GM23248 (cell line): Measurements from ENCODE around the gene ANXA3. TPM values are rescaled to one million over a fixed set of nuclear protein-coding genes. Genes with fewer than 3 reads are reported as not detected.

Source experiments
- DNase-seq: peaks from one replicate; pipeline ENCODE4 v3.0.0-alpha.2; 2015
- H2AFZ ChIP-seq: fragments of 200-600 bp; sonication (generic); 2 replicates; pipeline ENCODE4 v1.6.1; 2016; ENCODE audit warnings: antibody characterized with exemption
- H3F3A ChIP-seq: fragments of 200-600 bp; sonication (generic); 2 replicates; pipeline ENCODE4 v1.6.1; 2016; ENCODE audit warnings: mild to moderate bottlenecking, antibody characterized with exemption, mixed run types; ENCODE audit not compliant: insufficient read depth
- H3K27ac ChIP-seq: fragments of 200-600 bp; sonication (generic); 2 replicates; pipeline ENCODE4 v1.5.1; 2016; ENCODE audit warnings: mild to moderate bottlenecking
- H3K27me3 ChIP-seq: fragments of 200-600 bp; sonication (generic); replicated peaks from 2 replicates; pipeline ENCODE4 v1.6.1; 2016; ENCODE audit warnings: mild to moderate bottlenecking; ENCODE audit not compliant: insufficient read depth
- H3K36me3 ChIP-seq: fragments of 200-600 bp; sonication (generic); 2 replicates; pipeline ENCODE4 v1.6.1; 2016; ENCODE audit warnings: low read depth, mild to moderate bottlenecking
- H3K4me1 ChIP-seq: fragments of 200-600 bp; sonication (generic); 2 replicates; pipeline ENCODE4 v1.6.1; 2016; ENCODE audit warnings: mild to moderate bottlenecking; ENCODE audit not compliant: insufficient read depth
- H3K4me2 ChIP-seq: fragments of 200-600 bp; sonication (generic); one replicate; pipeline ENCODE4 v1.6.1; 2016; ENCODE audit warnings: mild to moderate bottlenecking; ENCODE audit not compliant: unreplicated experiment
- H3K4me3 ChIP-seq: fragments of 200-600 bp; sonication (generic); 2 replicates; pipeline ENCODE4 v1.5.1; 2016; ENCODE audit warnings: mild to moderate bottlenecking
- H3K79me2 ChIP-seq: fragments of 200-600 bp; sonication (generic); 2 replicates; pipeline ENCODE4 v1.6.1; 2016; ENCODE audit warnings: mild to moderate bottlenecking; ENCODE audit not compliant: insufficient read depth
- H3K9ac ChIP-seq: fragments of 200-600 bp; sonication (generic); 2 replicates; pipeline ENCODE4 v1.6.1; 2016; ENCODE audit warnings: mild to moderate bottlenecking
- H3K9me2 ChIP-seq: fragments of 200-600 bp; sonication (generic); 2 replicates; pipeline ENCODE4 v1.6.1; 2016; ENCODE audit warnings: mixed run types, mild to moderate bottlenecking, moderate library complexity; ENCODE audit not compliant: insufficient read depth
- H3K9me3 ChIP-seq: fragments of 200-600 bp; sonication (generic); one replicate; pipeline ENCODE4 v1.6.1; 2017; ENCODE audit warnings: low read depth
- H4K20me1 ChIP-seq: fragments of 200-600 bp; sonication (generic); 2 replicates; pipeline ENCODE4 v1.6.0; 2016; ENCODE audit not compliant: insufficient read depth
- EZH2 ChIP-seq: fragments of 200-600 bp; sonication (generic); IDR thresholded peaks from 2 replicates; pipeline ENCODE4 v1.6.1; 2018; ENCODE audit warnings: antibody characterized with exemption, mild to moderate bottlenecking; ENCODE audit not compliant: insufficient read depth, poor library complexity, severe bottlenecking
- EZH2phosphoT487 ChIP-seq: fragments of 200-600 bp; sonication (generic); IDR thresholded peaks from 2 replicates; pipeline ENCODE4 v1.6.1; 2018; ENCODE audit warnings: antibody characterized with exemption, moderate library complexity, mild to moderate bottlenecking, low read depth; ENCODE audit not compliant: insufficient read depth
- WGBS, 2 experiments: methylation state at CpG; one replicate each; pipeline ENCODE4 v1.1.6; 2015 to 2017; ENCODE audit warnings: low lambda C conversion rate in 2 of 2, low coverage in 1 of 2; ENCODE audit errors: missing lambda C conversion rate in 2 of 2; 5-methylcytosine and 5-hydroxymethylcytosine counted together
- in situ Hi-C: fragments of 300-500 bp; cut with MboI; formaldehyde crosslinking; loops from 2 replicates; pipeline ENCODE4 v1.15.0; 2020
- polyA plus RNA-seq: library from polyadenylated mRNA; unstranded; fragments of >200 nt; fragmentation: Nextera tagmentation; extraction: Ambion mirVana; gene quantifications from 2 replicates; pipeline ENCODE4 v1.2.1, GENCODE V29; 2016
- total RNA-seq: library from RNA; depleted of rRNA; stranded (reverse); fragments of >200 nt; shearing (Covaris generic); gene quantifications from 2 replicates; pipeline ENCODE4 v1.2.3, GENCODE V29; 2014

The ANXA3 gene
- total and polyA plus RNA-seq, 2 experiments from 2014 or later, result 2.8 to 3.6 TPM

DNA sequence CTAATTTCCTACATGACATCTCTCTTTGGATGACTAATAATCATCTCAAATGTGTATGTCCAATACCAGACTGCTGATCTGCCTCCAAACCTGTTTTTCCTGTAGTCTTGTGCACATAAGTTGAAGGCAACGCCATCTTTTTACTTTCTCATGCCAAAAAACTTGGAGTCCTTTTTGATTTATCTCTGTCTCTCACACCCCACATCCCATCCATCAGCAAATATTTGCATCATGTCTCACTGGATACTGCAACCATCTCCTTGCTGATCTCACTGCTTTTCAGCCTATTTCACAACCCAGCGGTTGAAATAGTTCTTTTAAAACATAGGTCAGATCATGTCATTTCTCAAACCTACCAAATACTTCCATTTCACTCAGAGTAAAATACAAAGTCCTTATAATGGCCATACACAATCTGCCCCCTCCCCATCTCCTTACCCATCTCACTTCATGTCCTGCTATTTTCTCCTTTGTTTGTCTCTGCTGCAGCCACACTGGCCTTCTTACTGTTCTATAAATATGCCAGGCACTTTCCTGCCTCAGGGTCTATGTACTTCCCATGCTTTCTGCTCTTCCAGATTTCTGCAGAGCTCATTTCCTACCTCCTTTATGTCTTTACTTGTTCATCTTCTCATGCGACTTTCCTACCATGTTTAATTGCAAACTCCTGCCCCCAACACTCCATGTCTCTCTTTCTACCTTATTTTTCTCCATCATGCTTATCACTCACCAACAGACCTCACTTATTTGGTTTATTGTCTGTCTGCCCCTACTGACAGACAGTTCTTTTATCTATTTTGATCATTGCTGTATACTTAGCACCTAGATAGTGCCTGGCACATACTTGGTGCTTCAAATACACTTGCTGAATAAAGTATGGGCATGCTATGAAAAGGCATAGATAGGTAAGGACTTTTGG, 98.8 kb downstream of the ANXA3 start:
- Histone ChIP-seq H3K9me3 (no peaks in the 10 kb centered on the region), H4K20me1 (no peaks in the 10 kb centered on the region), H3K9ac (peak overlapping the region; percentile 8; the same call in 1 of the 2 replicates), H3K27ac (peak overlapping the region; percentile 64), H3F3A (peaks cover 51% of the 10 kb centered on the region), H3K4me2 (peak overlapping the region; percentile 67), H3K9me2 (no peaks in the 10 kb centered on the region), H3K79me2 (no peaks in the 10 kb centered on the region), H2AFZ (peak overlapping the region; percentile 47; the same call in 1 of the 2 replicates), H3K27me3 (no peaks in the 10 kb centered on the region), H3K4me3 (no peak overlapping the region), H3K36me3 (no peaks in the 10 kb centered on the region), H3K4me1 (peaks cover 73% of the 10 kb centered on the region)
- peak; percentile 89 for DNase-seq
- WGBS, 2 experiments, result 10 to 17% methylated on average over 3 of the region's 3 CpGs
- in situ Hi-C loops, result loop anchor here (10.0 kb wide), 1 partner anchor 124 kb away; the partner anchor contains the start of gene BMP2K
- TF ChIP-seq EZH2phosphoT487, result no peak
- no peak for TF ChIP-seq EZH2

DNA sequence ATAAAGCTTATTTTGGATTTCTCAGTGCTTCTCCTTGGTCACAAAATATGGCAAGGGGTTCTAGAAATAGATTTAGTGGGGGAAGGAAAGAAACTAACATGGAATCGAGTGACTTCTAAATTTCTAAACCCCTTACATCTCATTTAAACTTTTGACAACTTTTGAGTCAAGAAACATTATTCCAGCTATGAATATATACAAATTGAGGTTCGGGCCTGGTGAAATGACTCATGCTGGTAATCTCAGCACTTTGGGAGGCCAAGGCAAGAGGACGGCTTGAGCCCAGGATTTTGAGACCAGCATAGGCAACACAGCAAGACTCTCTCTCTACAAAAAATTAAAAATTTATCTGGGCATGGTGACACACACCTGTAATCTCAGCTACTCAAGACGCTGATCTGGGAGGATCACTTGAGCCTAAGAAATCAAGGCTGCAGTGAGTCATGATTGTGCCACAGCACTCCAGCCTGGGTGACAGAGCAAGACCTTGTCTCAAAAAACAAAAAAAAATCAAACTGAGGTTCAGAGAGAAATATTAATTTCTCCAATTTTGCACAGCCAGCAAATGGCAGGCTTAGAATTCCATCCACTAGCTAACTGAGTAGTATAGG, 99.8 kb downstream of the ANXA3 start:
- no peak overlapping the region for H3K4me2 ChIP-seq
- H3K27me3 ChIP-seq, result no peaks in the 10 kb centered on the region
- peak overlapping the region; percentile 64 for H3K27ac ChIP-seq
- no peaks in the 10 kb centered on the region for H4K20me1 ChIP-seq
- no peak overlapping the region for H3K4me3 ChIP-seq
- peaks cover 42% of the 10 kb centered on the region for H3F3A ChIP-seq
- 86 to 92% methylated on average over 4 of the region's 4 CpGs for WGBS, 2 experiments
- no peaks in the 10 kb centered on the region for H3K36me3 ChIP-seq
- in situ Hi-C loops, result loop anchor here (10.0 kb wide), 1 partner anchor 123 kb away; the partner anchor contains the start of gene BMP2K
- H3K9me2 ChIP-seq, result no peaks in the 10 kb centered on the region
- H3K4me1 ChIP-seq, result peaks cover 65% of the 10 kb centered on the region
- H3K9ac ChIP-seq, result no peak overlapping the region
- no peak for DNase-seq
- no peaks in the 10 kb centered on the region for H3K9me3 ChIP-seq
- TF ChIP-seq EZH2, result no peak
- no peak for TF ChIP-seq EZH2phosphoT487
- no peaks in the 10 kb centered on the region for H3K79me2 ChIP-seq
- no peak overlapping the region for H2AFZ ChIP-seq

DNA sequence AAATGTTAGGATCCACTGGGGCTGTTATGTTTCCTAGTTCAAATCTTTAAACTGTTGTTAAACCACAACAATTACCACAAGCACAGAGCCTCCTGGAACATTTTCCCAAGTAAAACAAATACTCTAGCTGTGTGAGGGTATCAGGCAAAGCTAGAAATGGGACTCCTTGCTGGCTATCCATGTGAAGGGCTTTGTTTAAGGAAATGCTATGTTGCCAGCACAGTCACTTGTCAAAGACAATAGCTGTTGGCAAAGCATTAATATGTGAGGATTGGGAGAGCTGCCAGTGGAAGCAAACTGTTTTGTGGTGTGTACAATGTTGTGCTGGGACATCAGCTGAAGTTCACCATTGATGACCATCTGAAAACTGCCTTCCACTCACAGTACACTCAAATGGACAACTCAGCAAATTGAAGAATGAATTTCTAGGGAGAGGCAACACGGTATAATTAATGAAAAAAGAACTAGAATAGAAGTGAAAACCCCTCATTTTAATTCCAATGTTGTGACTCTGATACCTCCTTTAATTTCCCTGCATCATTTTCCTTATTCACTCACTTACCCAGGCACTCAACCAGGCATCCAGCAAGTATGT, 100.8 kb downstream of the ANXA3 start:
- Histone ChIP-seq H3K36me3 (no peaks in the 10 kb centered on the region), H3K27me3 (no peaks in the 10 kb centered on the region), H4K20me1 (no peaks in the 10 kb centered on the region), H3K4me1 (peaks cover 65% of the 10 kb centered on the region), H2AFZ (peak overlapping the region; percentile 40; the same call in 1 of the 2 replicates), H3K79me2 (no peaks in the 10 kb centered on the region), H3K9me2 (no peaks in the 10 kb centered on the region), H3K4me3 (no peak overlapping the region), H3K4me2 (peak overlapping the region; percentile 22), H3K27ac (0 out of 2 replicates have a peak overlapping the region, but pooled peaks have one; percentile 26), H3F3A (peaks cover 45% of the 10 kb centered on the region), H3K9me3 (no peaks in the 10 kb centered on the region), H3K9ac (no peak overlapping the region)
- DNase-seq, result peak; percentile 58
- in situ Hi-C loops, result loop anchor here (10.0 kb wide), 1 partner anchor 122 kb away; the partner anchor contains the start of gene BMP2K
- WGBS, 2 experiments, result 3 to 10% methylated on average over 1 of the region's 1 CpG
- no peak for TF ChIP-seq EZH2
- no peak for TF ChIP-seq EZH2phosphoT487

GRCh38 chr4:78653655-78654054, 102.1 kb downstream of the ANXA3 start:
- no peaks in the 10 kb centered on the region for H4K20me1 ChIP-seq
- 25 to 30% methylated on average over 2 of the region's 2 CpGs for WGBS, 2 experiments
- TF ChIP-seq EZH2, result no peak
- TF ChIP-seq EZH2phosphoT487, result no peak
- H3K9me2 ChIP-seq, result no peaks in the 10 kb centered on the region
- H3K9ac ChIP-seq, result no peak overlapping the region
- peaks cover 77% of the 10 kb centered on the region for H3K4me1 ChIP-seq
- DNase-seq, result peak; percentile 51
- no peak overlapping the region for H3K27ac ChIP-seq
- no peaks in the 10 kb centered on the region for H3K79me2 ChIP-seq
- in situ Hi-C loops, result loop anchor here (10.0 kb wide), 1 partner anchor 121 kb away; the partner anchor contains the start of gene BMP2K
- H3K36me3 ChIP-seq, result no peaks in the 10 kb centered on the region
- H3K4me2 ChIP-seq, result no peak overlapping the region
- no peak overlapping the region for H2AFZ ChIP-seq
- H3K4me3 ChIP-seq, result no peak overlapping the region
- no peaks in the 10 kb centered on the region for H3K9me3 ChIP-seq
- no peaks in the 10 kb centered on the region for H3K27me3 ChIP-seq
- peaks cover 55% of the 10 kb centered on the region for H3F3A ChIP-seq
